Spleen (tissue), 7 donors: ENCODE measurements around the gene RAPGEF6.

ENCODE experiments used
- CTCF ChIP-seq, 11 experiments: fragments of 200-600 bp in 7 of 11; fragments of 450-650 bp in 4 of 11; sonication (generic) in 4 of 11; IDR thresholded peaks in 8 of 11; conservative IDR thresholded peaks in 3 of 11; 1 replicate in 7 of 11; 2 replicates in 4 of 11; pipeline versions ENCODE4 v1.4.0 to v1.8.0; 2016 to 2021; ENCODE audit warnings: antibody characterized with exemption in 11 of 11, inconsistent platforms in 4 of 11, mild to moderate bottlenecking in 1 of 11
- POLR2AphosphoS5 ChIP-seq, 3 donors: sonication (generic); formaldehyde crosslinking; IDR thresholded peaks; one replicate each; pipeline ENCODE4 v1.5.1; 2017; ENCODE audit warnings: antibody characterized with exemption in 3 of 3
- donor health status: DM: no; HTN: no; CAD: no; lungs with moderate emphysema.
- donor health status: DM: no; HTN: no; CAD: no.
- donor health status: DM: no; HTN: no; CAD: no.

GRCh38 chr5:131608597-131608996 lies 26.4 kb downstream of the RAPGEF6 start:
- no peak for TF ChIP-seq CTCF (IDR thresholded peaks at IDR 0.05 in 8 of 11, conservative IDR thresholded peaks at IDR 0.05 in 3 of 11)
- no peak for TF ChIP-seq POLR2AphosphoS5 (IDR thresholded peaks at IDR 0.05)
